ENCODE results near the gene MTA1. TPM values are rescaled to one million over a fixed set of nuclear protein-coding genes. Genes with fewer than 3 reads are reported as not detected.

The MTA1 gene
- total and polyA plus RNA-seq, 10 of the 15 experiments (the other 5 are each of a cell fraction or from before 2014, with no cell fraction given) = 0.14 to 162 (median 30.6) TPM

- TF ChIP-seq CUX1 (IDR thresholded peaks at IDR 0.05; ENCODE audit: insufficient replicate concordance, low read depth, low read length) (no peak), ZBTB4 (CRISPR knock-in tag; IDR thresholded peaks at IDR 0.05) (no peak), PAX5 (IDR thresholded peaks at IDR 0.05; ENCODE audit: borderline replicate concordance, low read depth, low read length) (no peak)
Measured at GRCh38 chr14:105386581-105387529, 32.8 kb upstream of the MTA1 start (continued).
